GM21825 (cell line): Measurements from ENCODE around the gene DLG3.
A peak's percentile ranks its signal among the peaks of the same experiment; 100 is the strongest.

Experiments used
- ATAC-seq: cut with Tn5 transposase; IDR thresholded peaks from one replicate; pipeline ENCODE4 v1.9.1; 2021; ENCODE audit warnings: mild to moderate bottlenecking, moderate library complexity; ENCODE audit not compliant: unreplicated experiment

Gene DLG3

GRCh38 chrX:70437011-70437410 is 7.6 kb upstream of the DLG3 start:
- no peak for ATAC-seq

DNA sequence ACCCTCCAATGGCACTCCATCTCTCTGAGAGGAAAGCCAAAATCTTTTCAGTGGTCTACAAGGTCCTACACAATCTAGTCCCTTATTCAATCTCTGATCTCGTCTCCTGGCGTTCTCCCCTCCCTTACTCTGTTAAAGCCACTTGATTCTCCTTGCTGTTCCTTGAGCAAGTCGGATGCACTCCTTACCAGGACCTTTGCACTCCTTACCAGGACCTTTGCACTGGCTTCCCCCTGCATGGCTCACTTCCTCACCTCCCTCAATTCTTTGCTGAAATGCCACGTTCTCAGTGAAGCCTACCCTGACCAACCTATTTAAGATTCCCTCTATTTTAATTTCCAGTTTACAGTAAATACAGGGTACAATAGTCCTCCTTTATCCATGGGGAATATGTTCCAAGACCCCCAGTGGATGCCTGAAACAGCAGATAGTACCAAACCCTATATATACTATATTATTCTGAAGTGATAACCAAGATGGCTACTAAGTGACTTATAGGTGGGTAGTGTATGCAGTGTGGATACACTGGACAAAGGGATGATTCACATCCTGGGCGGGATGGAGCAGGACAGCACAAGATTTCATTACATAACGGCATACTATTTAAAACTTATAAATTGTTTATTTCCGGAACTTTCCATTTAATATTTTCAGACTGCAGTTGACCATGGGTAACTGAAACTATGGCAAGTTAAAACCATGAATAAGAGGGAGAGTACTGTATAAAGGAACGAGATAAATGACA is 6.5 kb upstream of the DLG3 start:
- no peak for ATAC-seq

- ATAC-seq: no peak
These were observed 5.6 kb upstream of the DLG3 start for GRCh38 chrX:70439016-70439415.

- no peak for ATAC-seq
These were observed 2.4 kb upstream of the DLG3 start for GRCh38 chrX:70442224-70442623.

DNA sequence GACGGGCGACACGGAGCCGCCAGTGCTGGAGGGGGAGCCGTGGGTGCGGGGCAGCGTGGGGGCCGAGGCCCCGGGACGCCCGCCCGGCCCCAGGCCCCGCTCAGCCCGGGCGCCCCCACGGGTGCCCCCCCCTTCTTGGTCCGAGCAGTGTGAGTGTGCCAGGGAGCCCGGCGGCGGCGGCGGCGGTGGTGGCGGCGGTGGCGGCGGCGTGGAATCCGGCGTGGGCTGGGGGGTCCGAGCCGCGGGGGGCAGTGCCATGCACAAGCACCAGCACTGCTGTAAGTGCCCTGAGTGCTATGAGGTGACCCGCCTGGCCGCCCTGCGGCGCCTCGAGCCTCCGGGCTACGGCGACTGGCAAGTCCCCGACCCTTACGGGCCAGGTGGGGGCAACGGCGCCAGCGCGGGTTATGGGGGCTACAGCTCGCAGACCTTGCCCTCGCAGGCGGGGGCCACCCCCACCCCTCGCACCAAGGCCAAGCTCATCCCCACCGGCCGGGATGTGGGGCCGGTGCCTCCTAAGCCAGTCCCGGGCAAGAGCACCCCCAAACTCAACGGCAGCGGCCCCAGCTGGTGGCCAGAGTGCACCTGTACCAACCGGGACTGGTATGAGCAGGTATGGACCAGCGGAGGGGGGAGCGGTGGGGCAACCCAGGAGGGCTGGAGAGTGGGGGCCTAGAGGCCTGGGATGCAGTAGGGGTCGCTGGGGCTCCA is 466 bp downstream of the DLG3 start:
- no peak for ATAC-seq

DNA sequence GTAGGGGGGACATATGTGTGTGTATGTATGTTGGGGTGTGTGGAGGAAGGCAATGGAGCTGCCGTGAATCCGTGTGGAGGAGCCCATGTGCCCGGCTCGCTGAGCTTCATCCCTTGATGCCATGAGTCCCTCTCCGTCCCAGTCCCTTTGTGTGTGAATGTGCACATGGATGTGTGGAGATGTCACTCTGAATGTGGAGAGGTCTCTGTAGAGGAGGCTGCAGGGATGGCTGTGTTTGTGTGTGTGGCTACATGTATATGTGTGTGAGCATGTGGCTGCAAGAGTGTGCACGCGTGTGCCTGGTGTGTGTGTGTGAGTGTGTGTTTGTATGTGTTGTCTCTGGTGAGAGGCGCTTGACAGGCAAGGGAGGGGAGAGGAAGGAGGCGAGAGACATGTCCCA is 1.3 kb downstream of the DLG3 start:
- no peak for ATAC-seq

GRCh38 chrX:70446380-70447350 is 2.0 kb downstream of the DLG3 start:
- no peak for ATAC-seq

DNA sequence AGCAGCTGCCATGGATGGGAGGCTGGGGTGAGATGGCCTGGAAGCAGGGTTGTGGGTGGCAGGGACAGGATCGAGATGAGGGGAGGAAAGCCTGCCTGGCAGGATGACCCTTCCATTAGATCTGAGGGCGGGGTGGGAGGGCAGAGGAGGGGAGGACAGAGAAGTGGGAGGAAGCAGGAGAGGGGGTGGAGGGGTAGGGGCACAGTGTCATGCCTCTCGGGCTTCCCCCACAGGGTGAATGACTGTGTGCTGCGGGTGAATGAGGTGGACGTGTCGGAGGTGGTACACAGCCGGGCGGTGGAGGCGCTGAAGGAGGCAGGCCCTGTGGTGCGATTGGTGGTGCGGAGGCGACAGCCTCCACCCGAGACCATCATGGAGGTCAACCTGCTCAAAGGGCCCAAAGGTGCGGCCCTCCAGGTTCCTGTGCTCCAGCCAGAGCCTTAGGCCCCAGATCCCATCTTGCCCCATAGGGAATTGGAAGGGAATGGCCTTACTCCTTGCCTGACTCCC is 4.9 kb downstream of the DLG3 start:
- no peak for ATAC-seq

DNA sequence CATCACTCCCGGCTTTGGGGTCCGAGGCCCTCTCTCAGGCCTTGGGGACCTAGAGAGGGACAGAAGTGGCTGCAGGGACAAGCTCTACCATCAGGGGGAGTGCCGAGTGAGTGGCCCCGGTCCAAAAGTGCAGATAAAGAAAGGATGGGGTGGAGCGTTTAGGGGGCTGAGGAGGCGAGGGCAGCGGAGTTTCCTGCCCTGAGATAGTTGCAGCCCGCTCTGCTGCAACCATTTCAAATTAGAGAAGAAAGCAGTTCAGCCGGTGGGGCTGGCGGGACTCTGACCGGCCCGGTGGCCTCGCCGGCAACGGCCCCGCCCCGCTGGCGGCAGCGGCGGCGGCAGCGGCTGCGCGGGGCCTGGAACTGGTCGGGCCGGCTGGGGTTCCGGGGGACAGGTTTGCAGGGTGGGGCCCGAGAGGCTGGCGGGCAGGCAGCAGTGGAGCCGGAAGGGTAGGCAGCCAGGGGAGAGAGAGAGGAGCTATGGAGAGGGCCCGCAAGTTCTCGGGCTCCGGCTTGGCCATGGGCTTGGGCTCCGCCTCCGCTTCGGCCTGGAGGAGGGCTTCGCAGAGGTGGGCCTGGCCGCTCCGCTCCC is 7.6 kb downstream of the DLG3 start:
- peak; percentile 39 for ATAC-seq

DNA sequence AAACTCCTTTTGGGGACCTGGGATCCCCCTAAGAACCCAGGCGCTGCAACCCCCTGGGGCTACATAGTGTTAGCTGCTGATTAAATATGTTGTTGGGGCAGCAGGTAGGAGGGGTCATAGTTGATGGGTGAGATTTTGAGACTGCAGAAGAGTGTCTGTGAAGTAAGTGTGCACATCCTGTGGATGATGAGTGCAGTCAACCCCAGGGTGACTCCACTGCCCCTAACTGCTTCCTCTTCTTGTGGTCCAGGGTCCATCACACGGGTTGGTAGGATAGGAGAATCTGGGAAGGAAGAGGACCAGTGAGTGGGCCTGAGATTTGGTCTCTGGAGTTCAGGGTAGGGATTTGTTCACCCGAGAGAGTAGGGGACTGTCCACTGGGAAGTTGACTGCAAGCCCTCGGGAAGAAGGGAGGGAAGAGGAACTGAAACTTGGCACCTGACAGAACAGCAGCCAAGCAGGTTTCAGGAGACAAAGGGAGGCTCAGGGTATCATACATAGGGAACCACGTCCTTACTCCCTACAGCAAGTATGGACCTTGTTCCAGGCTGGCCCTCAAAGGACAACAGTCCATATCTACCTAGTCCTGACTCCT is 8.5 kb downstream of the DLG3 start:
- no peak for ATAC-seq

DNA sequence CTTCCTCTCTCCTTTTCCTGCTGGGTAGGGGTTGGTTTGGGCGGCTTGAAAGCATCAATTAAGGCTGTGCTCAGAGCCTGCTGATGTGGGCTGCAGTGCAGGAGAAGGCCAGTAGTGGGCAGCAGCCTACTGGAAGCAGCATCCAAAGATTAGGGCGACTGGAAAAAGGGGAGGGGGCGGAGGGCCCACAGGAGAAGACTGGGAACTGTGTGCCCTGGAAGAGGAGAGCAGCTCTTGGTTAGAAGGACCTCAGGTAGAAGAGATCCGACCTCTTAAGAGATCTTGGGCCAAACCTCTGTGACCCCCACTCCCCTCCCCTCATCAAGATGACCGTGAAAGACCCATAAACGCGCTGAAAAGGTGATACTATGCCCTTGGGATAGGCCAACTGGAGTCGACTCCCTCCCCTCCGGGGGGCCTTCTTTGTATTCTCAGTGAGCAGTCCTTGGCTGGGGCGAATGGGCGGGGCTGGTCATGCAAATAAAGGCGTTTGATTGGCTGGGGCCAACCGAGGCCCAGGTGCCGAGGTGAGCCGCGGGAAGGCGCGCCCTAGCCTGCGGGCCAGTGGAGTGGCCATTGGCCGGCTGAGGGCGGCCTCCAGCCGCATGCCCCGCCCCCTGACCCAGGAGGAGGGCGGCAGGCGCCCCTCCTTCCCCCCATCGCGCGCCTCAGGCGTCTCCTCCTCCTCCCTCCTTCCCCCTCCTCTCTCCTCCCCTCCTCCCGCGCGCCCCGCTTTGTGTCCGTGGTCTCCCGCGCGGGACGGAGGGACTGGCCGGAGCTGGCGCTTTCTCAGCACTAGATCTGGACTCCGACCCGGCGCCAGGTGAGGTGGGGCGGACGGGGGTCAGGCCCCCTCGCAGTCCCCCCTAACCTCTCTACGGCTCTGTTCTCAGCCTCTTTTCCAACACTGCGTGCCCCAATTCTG is 10.1 kb downstream of the DLG3 start:
- peak; percentile 43 for ATAC-seq

DNA sequence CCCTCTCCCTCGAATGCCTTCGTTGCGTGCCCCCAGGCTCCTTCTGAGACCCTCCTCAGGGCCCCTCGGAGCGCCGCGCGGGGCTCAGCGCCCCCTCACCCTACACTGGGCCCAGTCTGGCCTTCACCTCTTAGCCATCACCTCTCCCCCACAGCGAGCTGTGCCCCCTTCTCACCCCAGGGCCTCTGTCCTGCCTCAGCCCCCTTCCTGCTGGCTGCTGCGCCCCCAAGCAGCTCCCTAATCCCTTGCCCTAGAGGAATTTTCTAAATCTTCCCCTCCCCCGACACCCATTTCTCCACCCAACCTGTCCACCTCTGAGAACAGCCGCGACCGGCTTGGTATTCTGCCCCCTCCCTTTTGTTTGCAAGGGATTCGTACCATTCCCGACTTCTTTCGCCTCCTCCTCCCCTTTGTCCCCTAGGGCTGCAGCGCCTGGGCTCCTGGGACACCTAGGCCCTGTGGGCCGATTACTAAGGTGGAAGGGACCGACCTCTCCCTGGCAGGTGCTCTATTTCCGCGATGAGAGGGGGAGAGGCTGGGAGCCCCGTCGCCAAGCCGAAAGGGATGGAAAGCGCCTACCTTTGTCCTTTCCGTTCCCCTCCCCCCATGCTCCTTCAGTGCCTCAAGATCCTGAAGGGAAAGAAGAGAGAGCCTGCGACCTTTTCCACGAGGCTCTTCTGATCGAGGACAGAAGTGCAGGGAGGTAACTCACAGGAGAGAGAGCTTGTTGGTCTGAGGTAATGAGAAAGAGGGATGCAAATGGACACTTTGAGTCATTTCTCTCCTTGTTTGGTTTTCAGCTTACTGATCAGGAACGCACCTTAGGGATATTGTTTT is 10.9 kb downstream of the DLG3 start:
- ATAC-seq: no peak

DNA sequence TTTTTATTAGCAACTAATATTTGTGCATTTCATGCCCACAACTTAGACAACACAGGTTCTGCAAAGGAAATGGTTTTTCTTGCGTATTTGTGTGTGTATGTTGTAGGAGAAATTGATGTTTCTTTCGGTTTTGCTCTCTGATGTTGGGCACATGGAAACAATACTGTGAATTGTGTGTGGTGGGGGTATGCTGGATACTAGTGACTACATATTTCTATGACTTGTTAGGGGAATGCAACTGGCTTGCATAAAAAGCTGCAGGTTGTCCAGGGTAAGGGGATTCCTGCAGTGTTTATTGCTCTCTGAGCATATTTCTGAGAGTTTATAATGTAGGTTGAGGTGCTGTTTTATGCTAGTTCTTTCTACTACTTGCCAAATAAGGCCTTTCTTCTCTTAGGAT is 11.6 kb downstream of the DLG3 start:
- no peak for ATAC-seq

GRCh38 chrX:70461026-70461425 is 16.4 kb downstream of the DLG3 start:
- ATAC-seq: no peak

GRCh38 chrX:70464051-70464450 is 19.4 kb downstream of the DLG3 start:
- no peak for ATAC-seq

GRCh38 chrX:70466968-70467367 is 22.3 kb downstream of the DLG3 start:
- no peak for ATAC-seq

GRCh38 chrX:70468709-70469108 is 24.1 kb downstream of the DLG3 start:
- no peak for ATAC-seq

DNA sequence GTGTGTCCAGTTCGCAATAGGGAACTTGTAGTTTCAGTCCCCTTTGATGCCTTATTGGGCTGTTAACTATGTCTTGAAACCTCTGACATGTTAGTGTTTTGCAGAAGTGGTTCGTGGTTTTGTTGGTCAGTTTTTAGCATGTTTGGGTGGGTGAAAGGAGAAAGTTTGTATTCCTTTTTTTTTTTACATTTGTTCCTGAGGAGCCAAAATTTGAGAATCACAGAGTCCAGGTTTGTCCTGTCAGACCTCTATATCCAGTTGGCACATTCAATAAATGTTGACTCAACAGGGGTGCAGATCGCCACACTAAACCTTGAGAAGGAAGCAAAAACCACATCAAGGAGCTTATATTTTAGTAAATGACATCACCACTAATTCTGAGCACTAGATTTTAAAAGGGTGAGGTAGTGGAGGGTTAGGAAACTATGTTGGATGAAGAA is 26.2 kb downstream of the DLG3 start:
- no peak for ATAC-seq
